Frontal cortex (tissue), 4 donors: ENCODE measurements around the gene RHO. TPM values are rescaled to one million over a fixed set of nuclear protein-coding genes. Genes with fewer than 3 reads are reported as not detected.
"Not testable (repeated sequence)": the region's sequence is repeated elsewhere in the genome, so short reads cannot be mapped to it uniquely, and the experiment has no call there.

Experiments used
- DNase-seq, 2 donors: peaks; one replicate each; pipeline ENCODE4 v3.0.0; 2012; ENCODE audit warnings: low spot score in 2 of 2
- FAIRE-seq: peaks from 2 replicates; lab custom pipeline; 2012; peaks lifted over from hg19 to GRCh38; lab: Jason Lieb, UNC
- total RNA-seq: library from RNA; depleted of rRNA; stranded (reverse); fragments of >200 nt; gene quantifications from one replicate; pipeline ENCODE4 v1.2.3, GENCODE V29; 2014
- donor health status: control.
- donor health status: control.
- donor health status: control.

The RHO gene
- total RNA-seq, 1 donor from 2014 or later = not detected

DNA sequence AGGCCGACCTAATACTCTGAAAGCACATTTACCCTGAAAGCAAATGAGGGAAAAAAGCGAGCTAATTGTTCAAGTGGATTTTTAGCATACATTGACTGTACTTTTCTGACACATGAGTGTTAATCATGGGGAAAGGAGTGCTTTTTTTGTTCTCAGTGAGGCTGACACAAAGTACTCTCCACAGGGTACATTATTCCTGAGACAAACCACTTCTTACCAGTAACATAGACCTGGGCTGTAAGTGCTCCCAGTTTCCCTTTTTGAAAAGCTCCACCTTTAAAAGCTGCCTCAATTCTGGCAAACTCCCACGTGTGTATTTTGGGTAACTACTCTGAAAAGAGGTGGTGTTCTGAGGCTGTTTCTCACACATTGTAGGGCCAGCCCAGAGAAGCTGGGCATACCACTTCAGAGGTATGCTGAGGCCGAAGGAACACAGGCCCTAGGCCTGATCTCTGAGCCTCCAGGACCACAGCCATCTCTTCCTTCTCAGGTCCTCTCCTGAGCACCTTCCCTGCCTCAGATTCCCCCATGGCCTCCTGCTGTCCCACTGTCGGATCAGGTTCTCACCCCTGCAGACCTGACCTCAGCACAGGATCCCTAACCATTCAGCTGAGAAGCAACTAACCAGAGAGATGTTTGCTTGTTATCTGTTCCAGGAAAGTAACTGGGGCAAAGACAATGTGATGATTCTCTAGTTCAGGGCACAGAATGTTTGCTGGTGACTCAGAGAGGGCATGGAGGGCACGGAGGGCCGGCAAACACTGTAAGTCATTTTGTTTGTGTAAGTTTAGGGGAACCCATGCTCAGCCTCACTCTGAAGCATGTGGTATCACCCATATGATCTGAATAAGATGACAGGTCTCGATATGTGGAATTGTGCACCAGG lies 29.6 kb upstream of the RHO start:
- DNase-seq, FAIRE-seq: not testable (repeated sequence)

DNA sequence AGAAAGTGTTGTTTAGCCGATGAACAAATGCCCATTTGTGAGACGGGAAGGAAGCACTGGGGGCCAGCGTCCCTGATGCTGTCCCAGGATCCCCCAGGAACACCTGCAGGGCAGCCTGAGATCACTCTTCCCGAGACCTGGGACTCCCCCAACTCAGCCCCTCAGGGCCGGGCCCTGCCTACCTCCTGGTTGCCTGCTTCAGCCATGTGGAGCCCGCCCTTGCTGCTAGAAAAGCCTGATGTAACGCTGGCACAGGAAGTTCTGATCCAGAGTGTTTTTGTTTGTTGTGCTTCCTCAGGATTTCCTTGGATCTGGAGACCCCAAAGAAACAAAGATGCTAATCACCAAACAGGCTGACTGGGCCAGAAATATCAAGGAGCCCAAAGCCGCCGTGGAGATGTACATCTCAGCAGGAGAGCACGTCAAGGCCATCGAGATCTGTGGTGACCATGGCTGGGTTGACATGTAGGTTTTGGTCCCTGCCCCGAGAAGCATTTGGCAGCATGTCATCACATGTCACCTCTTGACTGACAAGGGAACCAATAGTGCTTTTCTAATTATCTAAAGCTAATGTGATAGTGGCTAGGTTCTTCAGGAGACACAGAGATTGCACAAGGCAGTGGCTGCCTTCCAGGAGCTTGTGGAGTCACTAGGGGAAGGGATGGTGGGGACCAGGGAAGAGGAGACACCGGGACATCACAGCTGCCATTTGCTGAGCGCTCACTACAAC lies 28.7 kb upstream of the RHO start:
- not testable (repeated sequence) for FAIRE-seq, DNase-seq

DNA sequence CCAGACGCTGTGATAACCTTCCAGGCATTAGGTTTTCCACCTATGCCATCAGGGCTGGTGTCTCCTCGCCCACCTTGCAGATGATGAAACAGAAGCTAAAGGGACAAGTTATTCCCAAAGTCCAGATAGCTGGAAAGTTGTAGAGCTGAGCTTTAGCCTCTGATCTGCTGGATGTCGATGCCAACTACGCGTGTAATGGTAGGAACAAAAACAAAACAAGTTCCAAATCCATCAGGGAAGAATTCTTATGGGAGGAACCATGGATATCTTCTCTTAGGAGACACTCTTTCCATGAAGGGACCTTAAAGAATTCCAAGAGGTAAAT lies 28.1 kb upstream of the RHO start:
- DNase-seq (no peak), FAIRE-seq (no peak)

DNA sequence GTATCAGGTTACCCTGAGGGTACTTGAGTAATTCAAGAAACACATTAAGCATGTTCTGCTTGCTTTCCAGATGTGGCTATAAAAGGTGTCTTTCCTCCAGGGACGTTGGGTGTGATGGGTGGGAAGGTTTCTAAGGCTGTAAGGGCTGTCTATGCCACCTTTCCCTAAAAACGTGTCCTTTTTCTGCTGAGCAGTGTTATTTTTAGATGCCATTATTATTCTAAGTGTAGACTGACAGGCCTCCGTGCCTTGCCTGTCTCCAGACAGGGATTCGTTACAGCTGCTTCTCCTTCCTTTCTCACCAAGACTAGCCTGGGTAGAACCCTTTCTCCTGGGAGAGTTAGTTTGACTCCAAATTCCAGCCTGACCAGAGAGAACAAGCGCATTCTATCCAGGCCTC lies 26.8 kb upstream of the RHO start:
- DNase-seq = no peak
- no peak for FAIRE-seq

DNA sequence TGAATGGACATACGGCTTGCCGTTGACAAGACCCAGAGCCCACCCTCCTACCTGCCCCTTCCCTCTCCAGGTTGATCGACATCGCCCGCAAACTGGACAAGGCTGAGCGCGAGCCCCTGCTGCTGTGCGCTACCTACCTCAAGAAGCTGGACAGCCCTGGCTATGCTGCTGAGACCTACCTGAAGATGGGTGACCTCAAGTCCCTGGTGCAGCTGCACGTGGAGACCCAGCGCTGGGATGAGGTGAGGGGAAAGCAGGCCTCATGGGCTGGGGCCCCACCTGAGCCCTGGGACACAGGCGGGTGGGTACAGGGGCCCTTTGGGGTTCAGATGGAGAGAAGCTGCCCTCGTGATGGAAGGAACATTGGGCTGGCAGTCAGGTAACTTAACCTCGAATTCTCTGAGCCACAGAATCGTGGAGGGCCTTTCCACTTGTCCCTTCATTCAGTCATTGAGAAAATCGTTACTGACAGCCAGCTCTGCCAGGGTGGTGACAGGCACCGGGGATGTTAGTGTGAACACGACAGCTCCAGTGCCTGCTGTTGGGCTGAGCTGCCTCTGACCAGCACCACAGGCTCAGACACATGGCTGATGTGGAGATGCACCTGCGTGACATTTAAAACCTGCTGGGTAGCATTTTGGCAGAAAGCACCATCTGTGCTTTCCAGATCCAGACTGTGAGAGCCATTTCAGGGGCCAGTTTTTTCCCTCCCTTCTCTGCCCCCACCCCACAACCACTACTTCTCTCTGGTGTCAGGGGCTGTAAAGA lies 25.6 kb upstream of the RHO start:
- FAIRE-seq (no peak), DNase-seq (no peak)

DNA sequence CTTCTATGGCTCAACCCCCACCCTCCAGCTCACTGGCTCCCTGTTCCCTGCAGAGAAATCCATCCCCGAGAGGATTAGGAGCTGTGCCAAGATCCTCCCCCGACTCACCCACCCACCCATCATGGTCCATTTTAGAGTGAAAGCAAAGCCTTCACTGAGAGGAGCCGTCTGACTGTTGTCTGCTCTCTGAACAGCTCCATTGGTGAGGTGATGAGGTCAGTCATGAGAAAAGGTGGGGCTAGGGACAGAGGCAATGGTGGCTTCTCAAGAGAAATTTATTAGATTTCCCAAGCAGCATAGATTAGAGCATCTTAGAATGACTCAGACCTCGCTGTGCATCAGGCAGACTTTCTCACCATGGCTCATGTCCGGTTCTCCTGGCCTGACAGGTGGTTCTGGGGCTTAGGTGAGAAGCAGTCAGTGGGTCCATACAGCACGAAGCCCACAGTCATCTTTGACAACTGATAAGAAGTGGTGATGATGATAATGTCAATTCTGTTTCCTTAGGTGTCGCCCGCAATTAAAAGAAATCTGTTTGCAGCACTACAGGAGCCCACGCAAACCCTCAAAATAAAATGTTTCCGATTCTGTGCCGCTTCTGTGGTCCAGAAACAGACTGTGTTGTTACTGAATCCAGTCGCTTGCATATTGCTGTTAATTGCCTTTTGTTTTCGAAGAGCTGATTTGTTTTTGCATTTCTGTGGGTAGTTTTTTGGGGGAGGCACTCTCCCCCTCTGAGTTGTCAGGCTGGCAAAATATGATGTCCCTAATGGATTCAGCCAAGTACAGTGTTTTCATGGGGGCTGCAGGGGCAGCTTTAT lies 24.8 kb upstream of the RHO start:
- DNase-seq = no peak
- FAIRE-seq = no peak

DNA sequence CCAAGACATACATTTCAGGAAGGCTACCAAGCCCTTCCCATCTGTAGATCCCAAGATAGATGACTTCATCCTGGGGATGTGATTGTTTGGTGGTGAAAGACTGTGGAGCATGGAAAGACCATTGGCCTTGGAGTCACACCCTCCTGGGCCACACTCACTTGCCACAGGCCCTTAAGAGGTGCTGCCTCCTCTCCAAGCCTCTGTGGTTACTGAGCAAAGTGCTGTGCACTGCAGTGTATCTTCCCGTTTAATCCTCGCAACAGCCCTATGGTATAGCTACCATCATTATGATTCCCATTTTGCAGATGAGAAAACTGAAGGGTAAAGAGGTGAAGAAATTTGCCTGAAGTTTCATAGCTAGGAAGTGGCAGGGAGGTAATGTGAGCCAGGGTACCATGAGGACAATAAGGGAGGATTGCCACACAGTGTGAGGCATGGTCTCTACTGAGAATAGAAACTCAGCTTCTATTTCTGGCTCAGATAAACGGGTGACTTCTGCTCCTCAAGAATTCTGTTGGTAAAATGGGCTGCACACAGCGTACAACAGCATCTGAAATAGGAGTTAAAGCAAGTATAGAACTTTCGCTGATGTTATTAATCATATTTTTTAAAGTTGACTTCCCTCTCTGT lies 23.9 kb upstream of the RHO start:
- FAIRE-seq = no peak
- no peak for DNase-seq

DNA sequence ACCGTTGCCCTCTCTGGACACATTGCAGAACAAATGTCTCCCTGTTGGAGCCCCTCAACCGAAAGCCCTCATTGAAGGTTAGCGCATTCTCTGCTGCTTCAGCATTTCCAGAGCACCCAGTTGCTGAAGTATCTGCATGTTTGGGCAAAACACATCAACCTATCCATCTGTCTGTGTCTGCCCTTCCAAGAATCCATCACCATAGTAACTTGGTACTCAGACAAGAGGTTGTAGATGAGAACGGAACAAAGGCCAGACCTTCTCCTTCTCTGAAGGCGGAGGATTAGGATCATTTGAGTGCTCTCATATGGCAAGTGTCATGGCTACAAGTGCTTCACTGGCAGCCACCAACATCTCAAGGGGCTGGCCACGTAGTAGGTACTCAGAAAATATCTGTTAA lies 23.1 kb upstream of the RHO start:
- DNase-seq (no peak), FAIRE-seq (no peak)

DNA sequence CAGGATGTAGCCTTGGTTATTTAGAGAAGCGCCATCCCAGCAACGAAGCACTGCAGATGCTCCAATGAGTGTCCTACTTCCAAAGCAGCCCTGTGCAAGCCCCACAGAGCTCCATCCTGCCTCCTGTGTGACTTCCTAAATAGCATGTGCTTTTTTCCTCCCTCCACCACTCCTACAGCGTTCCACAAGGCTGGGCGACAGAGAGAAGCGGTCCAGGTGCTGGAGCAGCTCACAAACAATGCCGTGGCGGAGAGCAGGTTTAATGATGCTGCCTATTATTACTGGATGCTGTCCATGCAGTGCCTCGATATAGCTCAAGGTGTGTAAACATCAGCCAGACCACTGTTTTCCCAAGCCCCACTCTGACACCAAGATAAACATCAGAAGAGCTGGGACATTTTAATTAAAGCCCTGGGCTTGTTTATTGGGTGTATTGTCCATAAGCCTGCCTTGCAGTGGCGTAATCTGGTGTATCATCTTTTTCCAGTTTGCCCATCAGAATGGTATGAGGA lies 22.2 kb upstream of the RHO start:
- DNase-seq = no peak
- no peak for FAIRE-seq

DNA sequence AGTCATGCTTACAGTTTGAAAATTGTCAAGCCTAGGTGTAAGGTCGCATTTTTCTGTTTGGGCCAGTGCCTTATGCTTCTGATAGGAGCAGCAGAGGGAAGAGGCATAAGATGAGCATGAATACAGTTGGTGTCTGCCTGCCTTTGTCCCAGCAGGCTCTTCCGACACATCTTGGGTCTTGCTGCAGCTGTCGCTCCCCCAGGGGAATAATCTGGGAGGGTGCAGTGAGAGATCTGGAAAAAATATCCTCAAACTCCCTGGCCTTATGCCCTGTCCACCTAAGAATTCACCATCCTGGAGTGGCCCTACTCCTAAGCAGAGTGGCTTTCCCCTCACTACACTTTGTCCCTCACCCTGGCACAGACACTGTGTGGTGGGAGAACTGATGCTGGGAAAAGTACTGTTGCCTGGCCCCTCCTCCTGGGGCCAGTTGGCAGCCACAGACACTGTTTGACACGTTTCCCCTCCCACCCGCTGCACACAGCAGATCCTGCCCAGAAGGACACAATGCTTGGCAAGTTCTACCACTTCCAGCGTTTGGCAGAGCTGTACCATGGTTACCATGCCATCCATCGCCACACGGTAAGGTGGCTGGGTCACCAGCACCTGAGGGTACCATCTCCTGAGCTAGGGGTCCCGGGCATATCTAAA lies 21.1 kb upstream of the RHO start:
- FAIRE-seq = no peak
- no peak for DNase-seq

DNA sequence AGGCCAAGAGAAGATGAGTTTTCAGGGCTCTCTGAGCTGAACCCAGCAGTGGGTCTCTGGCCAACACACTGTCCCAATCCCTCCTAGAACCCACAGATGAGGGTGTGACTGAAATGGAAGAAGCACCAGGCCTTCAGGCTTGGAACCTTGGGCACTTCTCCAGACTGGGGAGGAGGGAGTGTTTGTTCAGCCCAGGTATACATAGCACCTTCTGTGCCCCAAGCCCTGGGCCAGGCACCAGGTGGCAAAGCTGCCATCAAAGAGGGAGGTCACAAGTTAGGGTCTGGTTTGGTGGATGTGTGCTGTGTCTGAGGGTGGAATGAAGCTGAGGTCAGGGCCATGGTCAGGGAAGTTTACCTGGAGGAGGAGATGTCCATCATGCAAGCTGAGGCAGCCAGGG lies 15.8 kb upstream of the RHO start:
- FAIRE-seq (no peak), DNase-seq (no peak)

DNA sequence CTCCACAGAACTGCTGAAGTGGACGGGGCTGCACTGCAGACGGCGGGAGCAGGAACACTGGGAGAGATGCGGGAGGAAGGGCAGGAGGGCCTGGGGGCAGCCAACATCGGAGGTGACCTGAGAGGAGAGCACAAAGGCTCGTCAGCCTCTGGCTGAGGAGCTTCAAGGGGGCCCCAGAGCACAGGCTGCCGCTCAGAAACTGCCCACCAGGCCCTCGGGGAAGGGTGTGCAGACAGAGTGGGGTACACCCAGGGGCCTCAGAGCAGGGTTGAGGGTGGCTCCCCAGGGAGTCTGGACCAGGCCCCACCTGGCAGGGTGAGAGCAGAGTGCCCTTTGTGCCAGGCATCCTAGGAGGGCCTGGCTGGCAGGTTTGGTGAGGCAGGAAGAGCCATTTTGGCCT lies 14.7 kb upstream of the RHO start:
- DNase-seq = no peak
- FAIRE-seq = no peak

DNA sequence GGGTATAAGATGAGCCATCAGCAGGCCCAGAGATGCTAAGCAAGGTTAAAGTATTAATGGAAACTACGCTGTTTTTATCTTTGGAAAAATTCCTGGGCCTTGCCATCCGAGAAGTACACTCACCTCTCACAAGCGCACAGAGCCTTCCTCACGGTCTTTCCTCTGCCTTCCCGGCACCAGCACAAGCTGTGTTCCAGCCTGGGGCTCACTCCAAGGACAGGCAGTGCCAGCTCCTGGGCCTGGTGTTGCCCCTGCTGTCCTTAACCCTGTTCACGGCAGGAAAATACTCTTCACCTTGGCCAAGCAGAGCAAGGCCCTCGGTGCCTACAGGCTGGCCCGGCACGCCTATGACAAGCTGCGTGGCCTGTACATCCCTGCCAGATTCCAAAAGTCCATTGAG lies 14.3 kb upstream of the RHO start:
- DNase-seq (no peak), FAIRE-seq (no peak)

DNA sequence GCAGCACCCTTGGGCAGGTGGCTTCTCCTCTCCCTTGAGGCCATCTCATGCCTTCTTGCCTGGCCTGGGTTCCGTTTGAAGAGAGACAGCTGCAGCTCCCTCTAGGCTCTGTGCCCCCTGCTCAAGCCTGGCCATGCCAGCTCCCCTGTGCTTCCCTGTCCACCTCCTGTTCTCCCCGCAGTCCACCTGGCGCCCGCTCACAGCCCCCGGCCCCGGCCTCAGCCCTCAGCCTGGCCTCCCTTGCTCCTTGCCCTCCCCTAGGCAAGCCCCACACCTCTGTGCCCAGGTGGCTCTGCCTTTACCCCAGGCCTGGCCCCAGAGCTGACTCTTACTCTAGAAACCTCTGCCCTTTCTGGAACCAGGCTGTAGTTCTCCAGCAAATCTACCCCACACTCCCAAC lies 13.9 kb upstream of the RHO start:
- DNase-seq = no peak
- no peak for FAIRE-seq

DNA sequence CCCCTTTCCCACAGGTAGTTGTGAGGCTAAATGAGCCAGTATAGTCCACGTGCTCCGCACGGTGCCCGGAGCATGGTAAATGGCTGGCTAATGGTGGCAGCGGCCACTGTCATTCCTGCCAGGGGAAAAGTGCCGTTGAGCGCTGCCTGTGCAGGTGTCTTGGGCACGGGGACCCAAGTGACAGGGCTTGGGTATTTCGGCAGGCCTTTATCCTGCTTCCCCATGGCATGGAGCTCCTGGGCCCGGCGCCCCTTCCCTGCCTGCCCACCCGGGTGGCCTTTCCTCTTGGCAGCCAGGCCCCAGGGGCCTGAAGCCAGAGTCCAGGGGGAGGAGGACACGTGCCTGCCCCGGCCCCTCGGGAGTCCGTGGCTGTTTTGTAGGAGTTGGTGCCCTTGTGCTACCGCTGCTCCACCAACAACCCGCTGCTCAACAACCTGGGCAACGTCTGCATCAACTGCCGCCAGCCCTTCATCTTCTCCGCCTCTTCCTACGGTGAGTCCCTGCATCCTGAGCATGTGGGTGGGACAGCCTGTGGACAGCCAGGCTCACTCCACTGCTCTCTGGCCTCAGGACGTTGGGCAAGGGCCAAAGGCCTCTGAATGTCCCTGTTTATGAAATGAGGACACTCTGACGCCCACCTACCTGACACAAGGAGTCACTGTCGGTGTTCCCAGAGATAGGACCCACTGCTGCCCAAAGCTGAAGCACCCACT lies 13.2 kb upstream of the RHO start:
- not testable (repeated sequence) for FAIRE-seq, DNase-seq

DNA sequence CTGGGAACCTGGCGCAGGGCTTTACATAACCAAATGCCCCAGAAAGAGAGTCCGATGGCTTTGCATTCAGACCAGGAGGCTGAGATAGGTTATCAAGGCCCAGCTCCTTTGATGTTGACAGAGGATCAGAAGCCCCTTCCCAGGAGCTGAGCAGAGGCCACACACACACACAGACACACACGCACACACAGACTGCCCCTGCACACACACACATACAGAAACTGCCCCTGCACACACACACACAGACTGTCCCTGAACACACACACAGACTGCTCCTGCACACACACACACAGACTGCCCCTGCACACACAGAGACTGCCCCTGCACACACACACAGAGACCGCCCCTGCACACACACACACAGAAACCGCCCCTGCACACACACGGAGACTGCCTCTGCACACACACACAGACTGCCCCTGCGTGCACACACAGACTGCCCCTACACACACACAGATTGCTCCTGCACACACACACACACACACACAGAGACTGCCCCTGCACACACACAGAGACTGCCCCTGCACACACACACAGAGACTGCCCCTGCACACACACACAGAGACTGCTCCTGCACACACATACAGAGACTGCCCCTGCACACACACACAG lies 12.5 kb upstream of the RHO start:
- not testable (repeated sequence) for FAIRE-seq

DNA sequence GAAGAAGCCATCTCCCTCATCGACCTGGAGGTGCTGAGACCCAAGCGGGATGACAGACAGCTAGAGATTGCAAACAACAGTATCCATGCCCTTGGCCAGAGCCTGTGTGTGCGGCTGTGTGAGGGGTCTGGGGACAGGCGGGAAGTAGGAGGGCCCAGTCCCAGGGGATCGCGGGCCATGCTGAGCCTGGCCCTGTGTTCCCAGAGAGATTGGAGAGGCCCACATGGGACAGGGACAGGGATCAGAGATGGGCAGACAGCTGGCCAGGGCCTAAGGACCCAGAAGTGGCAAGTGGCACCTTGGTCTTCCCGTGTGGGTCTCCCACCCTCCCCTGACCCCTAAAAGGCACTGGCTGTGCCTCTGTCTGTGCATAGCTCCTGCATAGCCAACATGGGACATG lies 10.9 kb upstream of the RHO start:
- FAIRE-seq (no peak), DNase-seq (no peak)

More for the DNA sequence above, 12.5 kb upstream of the RHO start:
- not testable (repeated sequence) for DNase-seq
